PC-9 (cell line): Measurements from ENCODE around the gene ABCC2. TPM values are rescaled to one million over a fixed set of nuclear protein-coding genes. Genes with fewer than 3 reads are reported as not detected.

ENCODE experiments used
- BruUV-seq: library from RNA; stranded (reverse); fragments of 400-500 nt; replicated peaks from 2 replicates; lab custom pipeline; 2021; lab: Mats Ljungman, UMichigan
- CTCF ChIA-PET: fragments of 300-600 bp; sonication (Branson Sonifier 250); formaldehyde crosslinking; loops from one replicate; lab custom pipeline; 2022; ENCODE audit warnings: antibody characterized with exemption; lab: Charles Lee
- POLR2A ChIA-PET: fragments of 300-600 bp; sonication (Branson Sonifier 250); formaldehyde crosslinking; loops from one replicate; lab custom pipeline; 2022; ENCODE audit warnings: antibody characterized with exemption; ENCODE audit not compliant: unreplicated experiment; lab: Charles Lee
- DNase-seq, 2 experiments: peaks; one replicate each; pipeline versions ENCODE4 v3.0.0 to v3.0.0-alpha.2; 2015 to 2022; ENCODE audit warnings: mixed read lengths in 1 of 2
- H2AFZ ChIP-seq: fragments of 200-600 bp; sonication (generic); 2 replicates; pipeline ENCODE4 v1.8.1; 2017; ENCODE audit warnings: antibody characterized with exemption
- H3F3A ChIP-seq: fragments of 200-600 bp; sonication (generic); 2 replicates; pipeline ENCODE4 v1.8.1; 2017; ENCODE audit warnings: antibody characterized with exemption, mild to moderate bottlenecking, low read depth; ENCODE audit not compliant: insufficient read depth
- H3K27ac ChIP-seq: fragments of 200-600 bp; sonication (generic); 2 replicates; pipeline ENCODE4 v1.6.1; 2016; ENCODE audit warnings: mixed run types
- H3K27me3 ChIP-seq: fragments of 200-600 bp; sonication (generic); 2 replicates; pipeline ENCODE4 v1.6.1; 2016; ENCODE audit warnings: low read depth, mixed run types; ENCODE audit not compliant: insufficient read depth
- H3K36me3 ChIP-seq: fragments of 200-600 bp; sonication (generic); 2 replicates; pipeline ENCODE4 v1.6.1; 2016; ENCODE audit warnings: low read depth, mixed run types
- H3K4me1 ChIP-seq: fragments of 200-600 bp; sonication (generic); replicated peaks from 2 replicates; pipeline ENCODE4 v1.6.1; 2016; ENCODE audit warnings: mixed run types; ENCODE audit not compliant: insufficient read depth
- H3K4me2 ChIP-seq: fragments of 200-600 bp; sonication (generic); 2 replicates; pipeline ENCODE4 v1.6.1; 2017; ENCODE audit warnings: mixed run types
- H3K4me3 ChIP-seq: fragments of 200-600 bp; sonication (generic); 2 replicates; pipeline ENCODE4 v1.6.1; 2016; ENCODE audit warnings: mixed run types
- H3K79me2 ChIP-seq: fragments of 200-600 bp; sonication (generic); 2 replicates; pipeline ENCODE4 v1.6.1; 2017; ENCODE audit warnings: low read depth, mixed run types
- H3K9me2 ChIP-seq: fragments of 200-600 bp; sonication (generic); 2 replicates; pipeline ENCODE4 v1.8.1; 2017; ENCODE audit warnings: mild to moderate bottlenecking; ENCODE audit not compliant: insufficient read depth
- H3K9me3 ChIP-seq: fragments of 200-600 bp; sonication (generic); 2 replicates; pipeline ENCODE4 v1.8.1; 2016; ENCODE audit warnings: low read depth; ENCODE audit not compliant: insufficient read depth
- H4K20me1 ChIP-seq: fragments of 200-600 bp; sonication (generic); 2 replicates; pipeline ENCODE4 v1.8.1; 2017; ENCODE audit not compliant: insufficient read depth
- EZH2 ChIP-seq: fragments of 200-600 bp; sonication (generic); IDR thresholded peaks from 2 replicates; pipeline ENCODE4 v1.8.0; 2017; ENCODE audit warnings: antibody characterized with exemption, low read depth
- intact Hi-C: fragments of 100-400 bp; cut with micrococcal nuclease; formaldehyde crosslinking; loops from one replicate; pipeline ENCODE4 v1.10.0; 2022; ENCODE audit not compliant: unreplicated experiment
- total RNA-seq: library from RNA; stranded (reverse); gene quantifications from 2 replicates; pipeline ENCODE4 v1.2.3, GENCODE V29; 2021
- TF ChIP-seq, protein P1 (sequence below): fragments of 200-600 bp; sonication (generic); conservative IDR thresholded peaks from 2 replicates; pipeline ENCODE4 v1.6.1; 2017; ENCODE audit warnings: mixed run types, antibody characterized with exemption, mild to moderate bottlenecking, moderate library complexity

ABCC2 gene
- total RNA-seq, 1 experiment from 2014 or later = 174 TPM

DNA sequence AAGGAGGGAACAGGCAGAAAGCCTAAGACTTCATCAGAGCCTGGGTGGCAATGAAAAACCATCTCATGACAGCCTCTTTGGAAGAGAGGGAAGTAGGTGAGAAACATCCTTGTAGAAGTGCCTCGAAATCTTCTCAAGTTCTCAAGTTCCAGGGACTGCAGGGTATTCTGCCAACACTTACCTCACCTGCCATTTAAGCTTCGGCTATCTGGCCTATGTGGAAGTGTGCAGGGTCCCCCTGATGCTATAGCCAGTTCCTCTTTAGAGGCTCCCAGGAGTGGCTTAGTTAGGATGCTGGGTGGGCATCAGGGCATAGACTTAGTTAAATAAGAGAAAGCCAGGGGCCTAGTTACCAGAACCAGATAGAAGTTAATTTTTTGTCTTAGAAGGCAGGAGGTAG, 27.0 kb downstream of the ABCC2 start:
- Histone ChIP-seq H3K36me3 (peaks cover 31% of the 10 kb centered on the region; the same call in 1 of the 2 replicates), H3K79me2 (no peaks in the 10 kb centered on the region), H3F3A (peaks cover 39% of the 10 kb centered on the region), H3K4me1 (no peaks in the 10 kb centered on the region), H3K9me2 (no peaks in the 10 kb centered on the region), H3K9me3 (no peaks in the 10 kb centered on the region), H3K4me3 (no peak overlapping the region), H4K20me1 (no peaks in the 10 kb centered on the region), H2AFZ (no peak overlapping the region), H3K27ac (no peak overlapping the region), H3K4me2 (no peak overlapping the region), H3K27me3 (no peaks in the 10 kb centered on the region)
- intact Hi-C loops = no loop called here
- TF ChIP-seq, protein P1, sequence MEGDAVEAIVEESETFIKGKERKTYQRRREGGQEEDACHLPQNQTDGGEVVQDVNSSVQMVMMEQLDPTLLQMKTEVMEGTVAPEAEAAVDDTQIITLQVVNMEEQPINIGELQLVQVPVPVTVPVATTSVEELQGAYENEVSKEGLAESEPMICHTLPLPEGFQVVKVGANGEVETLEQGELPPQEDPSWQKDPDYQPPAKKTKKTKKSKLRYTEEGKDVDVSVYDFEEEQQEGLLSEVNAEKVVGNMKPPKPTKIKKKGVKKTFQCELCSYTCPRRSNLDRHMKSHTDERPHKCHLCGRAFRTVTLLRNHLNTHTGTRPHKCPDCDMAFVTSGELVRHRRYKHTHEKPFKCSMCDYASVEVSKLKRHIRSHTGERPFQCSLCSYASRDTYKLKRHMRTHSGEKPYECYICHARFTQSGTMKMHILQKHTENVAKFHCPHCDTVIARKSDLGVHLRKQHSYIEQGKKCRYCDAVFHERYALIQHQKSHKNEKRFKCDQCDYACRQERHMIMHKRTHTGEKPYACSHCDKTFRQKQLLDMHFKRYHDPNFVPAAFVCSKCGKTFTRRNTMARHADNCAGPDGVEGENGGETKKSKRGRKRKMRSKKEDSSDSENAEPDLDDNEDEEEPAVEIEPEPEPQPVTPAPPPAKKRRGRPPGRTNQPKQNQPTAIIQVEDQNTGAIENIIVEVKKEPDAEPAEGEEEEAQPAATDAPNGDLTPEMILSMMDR = no peak
- no peak for TF ChIP-seq EZH2
- BruUV-seq = no TSS peak
- POLR2A ChIA-PET = interaction anchor here (0.6 kb wide), 1 partner anchor 20 kb away, joined by 3 read pairs; no protein-coding TSS in a partner anchor
- DNase-seq = no peak
- CTCF ChIA-PET = no interaction called here

DNA sequence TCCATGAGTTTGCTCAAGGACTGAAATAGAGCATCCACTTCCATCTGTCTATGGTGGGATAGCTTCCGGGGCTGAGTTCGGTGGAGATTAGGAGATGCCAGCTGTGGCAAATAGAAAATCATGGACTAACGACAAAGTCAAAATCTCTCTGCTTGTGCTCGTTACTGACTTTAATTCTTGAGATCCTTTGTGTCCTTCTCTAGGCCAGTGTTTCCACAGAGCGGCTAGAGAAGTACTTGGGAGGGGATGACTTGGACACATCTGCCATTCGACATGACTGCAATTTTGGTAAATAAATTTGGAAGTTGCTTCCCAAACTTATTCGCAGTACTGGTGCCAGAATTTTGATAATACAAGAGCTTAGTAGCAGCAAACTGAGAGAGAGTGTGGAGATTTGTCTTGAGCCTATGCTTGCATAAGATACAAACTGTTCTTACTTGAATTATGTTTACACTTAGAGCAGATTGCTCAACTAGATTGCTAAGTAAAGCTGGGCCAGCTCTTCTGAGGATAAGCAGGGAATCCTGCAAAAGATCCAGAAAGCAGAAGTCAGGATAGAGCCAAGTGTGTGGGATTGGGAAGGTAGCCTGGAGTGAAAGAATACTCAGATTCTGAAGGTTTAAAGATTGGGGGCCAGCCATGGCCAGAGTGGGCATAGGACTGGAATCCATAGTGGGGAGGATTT, 27.6 kb downstream of the ABCC2 start:
- POLR2A ChIA-PET = no interaction called here

DNA sequence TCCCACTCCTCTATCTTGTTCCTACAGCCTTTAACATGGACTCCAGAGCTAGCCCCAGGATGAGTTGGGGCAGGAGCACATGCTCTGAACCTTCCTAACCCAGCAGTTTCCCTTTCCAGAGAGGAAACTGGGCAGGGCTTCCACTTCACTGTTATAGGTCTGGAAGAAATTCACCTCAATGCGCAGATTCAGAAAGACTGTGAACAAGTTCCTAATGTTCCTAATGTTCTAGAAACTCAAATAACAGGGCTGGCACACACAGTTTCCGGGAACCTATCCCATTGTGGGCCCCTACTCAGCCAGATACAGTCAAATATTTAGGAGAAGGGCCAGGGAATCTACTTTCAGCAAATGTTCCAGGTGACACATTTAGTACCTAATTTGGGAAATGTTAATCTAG, 29.7 kb downstream of the ABCC2 start:
- Histone ChIP-seq H3K27me3 (no peaks in the 10 kb centered on the region), H2AFZ (no peak overlapping the region), H3K9me2 (no peaks in the 10 kb centered on the region), H3F3A (peaks cover 50% of the 10 kb centered on the region), H3K4me2 (no peak overlapping the region), H3K9me3 (no peaks in the 10 kb centered on the region), H3K27ac (no peak overlapping the region), H4K20me1 (peaks cover 3% of the 10 kb centered on the region; the same call in 1 of the 2 replicates), H3K79me2 (no peaks in the 10 kb centered on the region), H3K36me3 (peaks cover 36% of the 10 kb centered on the region), H3K4me1 (no peaks in the 10 kb centered on the region), H3K4me3 (no peak overlapping the region)
- ChIA-PET POLR2A (no interaction called here), CTCF (no interaction called here)
- intact Hi-C loops = no loop called here
- no peak for DNase-seq
- TF ChIP-seq EZH2 = no peak
- TF ChIP-seq, protein P1 = no peak
- BruUV-seq = no TSS peak

More for the DNA sequence above, 27.6 kb downstream of the ABCC2 start:
- Histone ChIP-seq H3F3A (peaks cover 44% of the 10 kb centered on the region), H3K4me3 (no peak overlapping the region), H3K9me3 (no peaks in the 10 kb centered on the region), H4K20me1 (peaks cover 2% of the 10 kb centered on the region; the same call in 1 of the 2 replicates), H2AFZ (no peak overlapping the region), H3K4me2 (no peak overlapping the region), H3K27ac (no peak overlapping the region), H3K79me2 (no peaks in the 10 kb centered on the region), H3K27me3 (no peaks in the 10 kb centered on the region), H3K4me1 (no peaks in the 10 kb centered on the region), H3K9me2 (no peaks in the 10 kb centered on the region), H3K36me3 (peaks cover 31% of the 10 kb centered on the region; the same call in 1 of the 2 replicates)
- intact Hi-C loops = no loop called here
- DNase-seq = no peak
- no TSS peak for BruUV-seq
- CTCF ChIA-PET = no interaction called here
- TF ChIP-seq, protein P1 = no peak
